ENCODE results near the gene MTSS2. TPM values are rescaled to one million over a fixed set of nuclear protein-coding genes. Genes with fewer than 3 reads are reported as not detected.

MTSS2 gene
- total RNA-seq, 2 donors from 2014 or later: 57.3 to 58.5 TPM

DNA sequence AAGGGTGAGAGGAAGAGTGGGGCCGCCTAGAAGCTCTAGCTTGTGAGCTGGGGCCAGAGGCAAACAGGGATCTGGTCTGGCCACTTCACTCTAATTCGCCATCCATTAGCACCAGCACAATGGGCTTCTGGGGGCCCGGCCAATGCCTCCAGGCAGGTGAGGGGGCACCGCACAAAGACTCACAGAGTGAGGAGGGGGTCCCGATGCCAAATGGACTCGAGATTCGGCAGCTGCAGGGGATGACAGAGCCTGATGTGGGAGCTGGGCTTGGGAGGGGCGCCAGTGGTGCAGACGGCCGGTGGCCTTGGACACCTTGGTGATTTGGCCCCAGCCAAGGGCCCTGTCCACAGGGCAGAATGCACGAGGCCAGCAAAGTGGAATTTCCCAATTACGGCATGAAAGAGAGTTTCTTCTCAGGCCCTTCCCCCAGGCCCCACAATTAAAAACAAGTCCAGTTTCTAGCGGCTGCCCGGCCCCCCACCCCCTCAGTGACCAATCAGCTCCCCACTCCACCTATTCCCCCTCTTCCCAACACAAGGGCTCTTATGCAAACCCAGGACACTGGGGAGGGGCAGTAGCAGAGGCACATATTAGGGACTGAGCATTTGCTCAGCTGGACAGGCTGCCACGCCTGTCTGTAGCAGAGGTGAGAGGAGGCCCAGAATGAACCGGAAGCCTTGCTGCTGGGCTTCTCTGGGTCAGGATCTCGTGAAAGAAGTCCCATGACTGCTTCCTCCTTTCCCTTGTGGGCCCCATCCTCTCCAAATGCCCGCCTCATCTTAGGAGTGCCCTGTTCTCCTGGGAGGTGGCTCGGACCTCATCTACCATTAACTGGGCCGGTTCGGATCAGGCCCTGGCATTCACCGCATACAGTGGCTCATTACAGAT lies 39.4 kb upstream of the MTSS2 start:
- ATAC-seq (ENCODE audit: insufficient number of reproducible peaks, low FRiP score, low read depth) (no peak), DNase-seq (ENCODE audit: low spot score) (no peak)
- no peaks in the 10 kb centered on the region for H3K27me3 ChIP-seq (replicated peaks; ENCODE audit: insufficient read depth)
- H3K36me3 ChIP-seq: no peaks in the 10 kb centered on the region
- no peaks in the 10 kb centered on the region for H3K9me3 ChIP-seq
- peaks cover 6 to 17% of the 10 kb centered on the region in 2 donors for H3K4me1 ChIP-seq (ENCODE audit: control insufficient read depth in 1 of 2, low read depth in 2 of 2)
- no peak overlapping the region for H3K4me3 ChIP-seq
- TF ChIP-seq, protein P1, sequence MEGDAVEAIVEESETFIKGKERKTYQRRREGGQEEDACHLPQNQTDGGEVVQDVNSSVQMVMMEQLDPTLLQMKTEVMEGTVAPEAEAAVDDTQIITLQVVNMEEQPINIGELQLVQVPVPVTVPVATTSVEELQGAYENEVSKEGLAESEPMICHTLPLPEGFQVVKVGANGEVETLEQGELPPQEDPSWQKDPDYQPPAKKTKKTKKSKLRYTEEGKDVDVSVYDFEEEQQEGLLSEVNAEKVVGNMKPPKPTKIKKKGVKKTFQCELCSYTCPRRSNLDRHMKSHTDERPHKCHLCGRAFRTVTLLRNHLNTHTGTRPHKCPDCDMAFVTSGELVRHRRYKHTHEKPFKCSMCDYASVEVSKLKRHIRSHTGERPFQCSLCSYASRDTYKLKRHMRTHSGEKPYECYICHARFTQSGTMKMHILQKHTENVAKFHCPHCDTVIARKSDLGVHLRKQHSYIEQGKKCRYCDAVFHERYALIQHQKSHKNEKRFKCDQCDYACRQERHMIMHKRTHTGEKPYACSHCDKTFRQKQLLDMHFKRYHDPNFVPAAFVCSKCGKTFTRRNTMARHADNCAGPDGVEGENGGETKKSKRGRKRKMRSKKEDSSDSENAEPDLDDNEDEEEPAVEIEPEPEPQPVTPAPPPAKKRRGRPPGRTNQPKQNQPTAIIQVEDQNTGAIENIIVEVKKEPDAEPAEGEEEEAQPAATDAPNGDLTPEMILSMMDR (IDR thresholded peaks at IDR 0.05): no peak
- peak overlapping the region; percentile 46 to 57 for H3K27ac ChIP-seq

DNA sequence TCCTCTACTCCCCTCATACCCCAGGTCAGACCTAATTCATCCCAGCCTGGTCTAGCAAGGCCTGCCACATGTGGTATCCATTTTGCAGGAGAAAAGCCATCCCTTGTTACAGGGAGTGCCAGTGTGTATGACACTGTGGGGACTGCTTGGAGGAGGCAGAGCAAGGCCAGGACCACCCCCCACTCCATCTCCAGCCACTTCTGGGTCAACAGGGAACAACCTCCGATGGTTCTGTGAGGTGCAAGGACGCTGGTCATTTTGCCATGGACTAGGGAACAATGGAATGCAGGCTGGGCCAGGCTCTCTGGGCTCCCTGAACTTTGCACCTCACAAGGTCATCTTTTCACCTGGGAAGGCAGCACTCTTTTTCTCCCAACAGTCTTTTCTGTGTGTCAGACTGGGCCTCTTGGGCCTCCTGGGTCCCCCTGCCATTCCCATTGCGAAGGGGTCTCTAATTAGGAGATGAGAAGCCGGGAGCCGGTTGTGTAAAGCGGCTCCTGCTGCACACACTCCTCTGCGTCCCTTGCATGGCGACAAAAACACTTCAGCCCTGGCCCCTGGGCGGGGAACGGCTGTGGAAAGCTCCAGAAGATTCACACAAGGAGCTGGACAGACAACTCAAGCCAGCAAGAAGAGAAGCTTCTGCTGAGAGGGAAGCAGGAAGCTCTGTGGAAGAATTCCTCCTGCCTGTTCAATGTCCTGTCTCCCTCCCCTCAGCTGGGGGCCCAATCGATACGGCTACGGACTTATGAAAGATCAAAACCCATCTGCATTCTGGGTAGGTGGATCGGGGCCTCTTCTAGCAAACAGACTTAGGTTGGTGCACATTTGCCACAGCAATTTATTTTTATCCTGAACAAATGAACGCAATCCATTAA lies 38.5 kb upstream of the MTSS2 start:
- DNase-seq (ENCODE audit: low spot score) (no peak), ATAC-seq (ENCODE audit: insufficient number of reproducible peaks, low FRiP score, low read depth) (no peak)
- TF ChIP-seq, protein P1 (IDR thresholded peaks at IDR 0.05): no peak
- H3K9me3 ChIP-seq: no peaks in the 10 kb centered on the region
- no peak overlapping the region for H3K27ac ChIP-seq
- peaks cover 6 to 17% of the 10 kb centered on the region in 2 donors for H3K4me1 ChIP-seq (ENCODE audit: control insufficient read depth in 1 of 2, low read depth in 2 of 2)
- H3K27me3 ChIP-seq (replicated peaks; ENCODE audit: insufficient read depth): no peaks in the 10 kb centered on the region
- no peak overlapping the region for H3K4me3 ChIP-seq
- H3K36me3 ChIP-seq: no peaks in the 10 kb centered on the region

DNA sequence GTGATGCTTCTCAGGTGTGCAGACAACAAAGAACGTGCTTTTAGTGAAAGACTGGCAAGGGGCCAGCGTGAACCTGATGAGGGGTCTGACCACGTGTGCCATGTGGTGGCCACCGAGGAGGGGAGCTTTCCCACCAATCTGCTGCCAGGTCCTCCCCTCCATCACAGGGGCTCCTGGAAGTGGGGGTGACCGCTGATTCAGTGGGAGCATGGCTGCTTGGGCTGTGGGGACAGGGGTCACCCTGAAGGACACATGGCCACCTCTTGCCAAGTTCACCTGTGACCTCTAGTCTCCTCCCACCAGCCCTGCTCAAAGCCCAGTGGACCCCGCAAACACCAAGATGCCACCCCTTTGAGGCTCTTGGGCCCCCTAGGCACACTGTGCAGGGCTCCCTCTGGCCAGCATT lies 37.9 kb upstream of the MTSS2 start:
- ATAC-seq (ENCODE audit: insufficient number of reproducible peaks, low FRiP score, low read depth) (no peak), DNase-seq (ENCODE audit: low spot score) (no peak)
- H3K4me1 ChIP-seq (ENCODE audit: control insufficient read depth in 1 of 2, low read depth in 2 of 2): peaks cover 6 to 17% of the 10 kb centered on the region in 2 donors
- H3K27me3 ChIP-seq (replicated peaks; ENCODE audit: insufficient read depth): no peaks in the 10 kb centered on the region
- H3K4me3 ChIP-seq: no peak overlapping the region
- H3K9me3 ChIP-seq: no peaks in the 10 kb centered on the region
- no peak overlapping the region for H3K27ac ChIP-seq
- TF ChIP-seq, protein P1 (IDR thresholded peaks at IDR 0.05): no peak
- H3K36me3 ChIP-seq: no peaks in the 10 kb centered on the region

DNA sequence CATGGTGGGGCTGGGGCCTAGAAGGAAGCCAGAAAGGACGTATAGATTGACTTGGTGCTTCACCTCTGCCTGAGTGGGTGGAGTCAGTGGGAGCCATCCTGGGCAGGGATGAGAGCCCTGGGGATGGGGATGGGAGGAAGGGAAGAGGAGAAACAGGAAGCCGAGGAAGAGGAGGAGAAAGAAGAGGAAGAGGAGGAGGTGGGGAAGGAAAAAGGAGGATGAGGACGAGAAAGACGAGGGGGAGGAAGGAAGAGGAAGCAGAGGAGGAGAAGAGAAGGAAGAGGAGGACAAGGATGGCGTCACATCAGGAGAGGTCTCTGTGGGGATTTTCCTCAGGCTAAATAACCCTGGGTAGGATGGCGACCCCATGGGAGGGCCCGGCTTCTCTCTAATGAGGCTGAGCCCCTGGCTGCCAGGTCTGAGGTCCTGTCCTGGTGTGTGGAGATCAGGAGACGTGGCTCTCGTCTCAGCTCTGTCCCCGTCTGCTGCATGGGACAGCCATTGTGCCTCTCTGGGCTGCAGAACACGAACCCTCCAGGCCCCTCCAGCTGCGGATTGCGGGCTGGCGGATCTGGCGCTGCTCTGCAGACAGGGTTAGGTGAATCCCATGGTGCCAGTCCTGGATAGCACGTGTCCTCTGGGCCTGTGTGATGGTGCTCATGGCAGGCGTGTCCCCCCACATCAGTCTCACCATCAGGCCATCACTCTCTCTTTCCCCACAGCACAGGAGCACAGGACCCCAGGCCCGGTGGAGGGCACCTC lies 35.5 kb upstream of the MTSS2 start:
- no peak overlapping the region for H3K4me3 ChIP-seq
- peaks cover 6 to 15% of the 10 kb centered on the region in 2 donors for H3K4me1 ChIP-seq (ENCODE audit: control insufficient read depth in 1 of 2, low read depth in 2 of 2)
- no peak for ATAC-seq (ENCODE audit: insufficient number of reproducible peaks, low FRiP score, low read depth)
- TF ChIP-seq, protein P1 (IDR thresholded peaks at IDR 0.05): no peak
- H3K9me3 ChIP-seq: no peaks in the 10 kb centered on the region
- H3K27ac ChIP-seq: no peak overlapping the region
- no peaks in the 10 kb centered on the region for H3K27me3 ChIP-seq (replicated peaks; ENCODE audit: insufficient read depth)
- no peak for DNase-seq (ENCODE audit: low spot score)
- no peaks in the 10 kb centered on the region for H3K36me3 ChIP-seq
